ENCODE measurements around the gene PRXL2B.
"Not testable (repeated sequence)": the region's sequence is repeated elsewhere in the genome, so short reads cannot be mapped to it uniquely, and the experiment has no call there.

Gene PRXL2B

GRCh38 chr1:2586154-2587070 lies at the start of gene PRXL2B:
PRXL2B (plus strand) TSS chr1:2586777; CDS start chr1:2586886, 109 bp downstream.
- peak; percentile 98 for DNase-seq

GRCh38 chr1:2537784-2538115 lies 48.8 kb upstream of the PRXL2B start:
- DNase-seq = no peak

- DNase-seq = no peak
Observed at GRCh38 chr1:2538376-2538775, 48.2 kb upstream of the PRXL2B start.

- DNase-seq = no peak
Observed at GRCh38 chr1:2538872-2539271, 47.7 kb upstream of the PRXL2B start.

GRCh38 chr1:2539312-2539907 lies 47.2 kb upstream of the PRXL2B start:
- DNase-seq = no peak

GRCh38 chr1:2540816-2541492 lies 45.6 kb upstream of the PRXL2B start:
- DNase-seq = no peak

GRCh38 chr1:2541619-2542245 lies 44.8 kb upstream of the PRXL2B start:
- DNase-seq = no peak

GRCh38 chr1:2542246-2542915 lies 44.2 kb upstream of the PRXL2B start:
- no peak for DNase-seq

- no peak for DNase-seq
Observed at GRCh38 chr1:2543543-2544092, 43.0 kb upstream of the PRXL2B start.

GRCh38 chr1:2544093-2544874 lies 42.3 kb upstream of the PRXL2B start:
- no peak for DNase-seq

GRCh38 chr1:2544875-2545640 lies 41.5 kb upstream of the PRXL2B start:
- DNase-seq = no peak

- peak; percentile 22 for DNase-seq
Observed at GRCh38 chr1:2545754-2546514, 40.6 kb upstream of the PRXL2B start.

- DNase-seq = peak; percentile 28
Observed at GRCh38 chr1:2546515-2547209, 39.9 kb upstream of the PRXL2B start.

- no peak for DNase-seq
Observed at GRCh38 chr1:2547210-2548067, 39.1 kb upstream of the PRXL2B start.

GRCh38 chr1:2548068-2548589 lies 38.4 kb upstream of the PRXL2B start:
- DNase-seq = peak; percentile 48

GRCh38 chr1:2549367-2550029 lies 37.1 kb upstream of the PRXL2B start:
- not testable (repeated sequence) for DNase-seq

GRCh38 chr1:2550309-2550861 lies 36.2 kb upstream of the PRXL2B start:
- DNase-seq = not testable (repeated sequence)
